IgD-negative memory B cell (primary cell): ENCODE results near the gene LMBR1. TPM values are rescaled to one million over a fixed set of nuclear protein-coding genes. Genes with fewer than 3 reads are reported as not detected.

ENCODE experiments used
- H3K27ac Mint-ChIP-seq, 3 donors: one replicate each; pipeline ENCODE4 v1.8.0; 2020 to 2022; ENCODE audit warnings: mild to moderate bottlenecking in 3 of 3, mixed read lengths in 3 of 3, moderate library complexity in 1 of 3
- H3K27me3 Mint-ChIP-seq: one replicate; pipeline ENCODE4 v1.8.0; 2021; ENCODE audit warnings: mixed read lengths
- H3K36me3 Mint-ChIP-seq: one replicate; pipeline ENCODE4 v1.8.0; 2020; ENCODE audit warnings: mild to moderate bottlenecking, mixed read lengths
- H3K4me1 Mint-ChIP-seq, 3 donors: one replicate each; pipeline ENCODE4 v1.8.0; 2020 to 2022; ENCODE audit warnings: mixed read lengths in 3 of 3, mild to moderate bottlenecking in 1 of 3
- H3K4me3 Mint-ChIP-seq, 4 donors: one replicate each; pipeline ENCODE4 v1.8.0; 2020 to 2022; ENCODE audit warnings: mild to moderate bottlenecking in 4 of 4, mixed read lengths in 4 of 4, moderate library complexity in 3 of 4
- H3K9me3 Mint-ChIP-seq, 3 donors: one replicate each; pipeline ENCODE4 v1.8.0; 2020 to 2021; ENCODE audit warnings: mixed read lengths in 3 of 3, mild to moderate bottlenecking in 1 of 3
- polyA plus RNA-seq: library from polyadenylated mRNA; unstranded; fragments of 300-500 nt; fragmentation: Illumina TruSeq; gene quantifications from one replicate; pipeline ENCODE4 v1.2.3, GENCODE V29; 2021

The LMBR1 gene
- polyA plus RNA-seq, 1 donor from 2014 or later = 29.2 TPM

DNA sequence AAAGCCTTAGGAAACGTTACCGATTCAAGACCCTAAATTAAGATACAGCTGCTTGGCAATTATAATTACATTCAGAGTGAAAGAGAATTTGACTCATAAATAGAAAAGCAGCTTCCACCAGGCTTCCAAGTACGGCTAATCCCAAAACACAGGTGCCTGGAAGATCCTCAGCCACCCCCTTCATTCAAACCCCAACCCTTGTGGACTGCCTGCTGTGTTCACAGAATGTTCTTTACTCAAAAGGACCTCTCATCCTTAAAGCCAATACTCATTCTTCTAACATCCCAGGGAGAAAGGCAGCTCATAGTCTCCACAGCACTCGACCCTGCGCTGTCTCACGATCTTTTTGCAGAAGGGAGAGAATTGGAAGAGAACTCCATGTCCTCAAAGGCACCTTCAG is 219.5 kb downstream of the LMBR1 start:
- Mint-ChIP-seq H3K27me3 (no peaks in the 10 kb centered on the region), H3K4me3 (no peak overlapping the region), H3K27ac (no peak overlapping the region), H3K9me3 (no peaks in the 10 kb centered on the region), H3K4me1 (peaks cover 0 to 2% (median 0%) of the 10 kb centered on the region in 3 donors), H3K36me3 (peaks cover 10% of the 10 kb centered on the region)

DNA sequence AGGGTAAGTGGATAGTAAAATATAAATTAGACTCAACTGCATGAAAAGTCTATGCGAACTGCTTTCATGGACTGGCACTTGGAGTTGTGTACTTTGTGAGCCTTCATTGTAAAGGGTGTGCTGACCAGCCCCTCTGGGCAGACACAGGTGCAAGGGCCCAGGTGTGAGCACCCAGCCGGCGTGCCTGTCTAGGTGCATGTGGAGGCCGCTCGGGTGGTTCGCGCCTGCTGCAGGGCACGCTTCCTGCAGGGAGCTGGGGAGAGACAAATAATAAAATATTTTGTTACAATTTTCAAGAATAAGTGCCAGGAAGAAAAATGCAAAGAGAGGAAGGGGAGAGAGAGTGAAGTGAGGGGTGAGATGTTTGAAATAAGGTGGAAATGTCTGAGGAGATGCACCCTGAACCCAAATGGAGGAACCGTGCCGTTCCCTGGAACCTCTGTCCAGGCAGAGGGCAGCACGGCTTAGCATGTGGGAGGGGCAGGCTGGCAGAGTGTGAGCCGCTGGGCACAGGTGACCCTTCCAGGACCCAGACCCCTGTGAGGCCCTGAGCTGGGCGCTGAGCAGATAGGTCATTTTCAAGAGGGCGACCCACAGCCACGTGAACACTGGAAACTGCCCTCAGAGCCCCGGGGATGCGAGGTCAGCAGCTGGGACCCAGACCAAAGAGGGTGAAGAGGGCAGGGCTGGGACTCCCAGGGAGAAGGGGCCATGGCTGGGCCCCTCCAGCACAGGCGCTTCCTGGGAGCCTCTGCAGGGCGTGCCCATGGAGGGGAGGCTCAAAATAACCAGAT is 223.8 kb downstream of the LMBR1 start:
- Mint-ChIP-seq H3K4me3 (no peak overlapping the region), H3K27me3 (no peaks in the 10 kb centered on the region), H3K4me1 (peaks cover 0 to 2% (median 0%) of the 10 kb centered on the region in 3 donors), H3K36me3 (peaks cover 5% of the 10 kb centered on the region), H3K9me3 (no peaks in the 10 kb centered on the region), H3K27ac (no peak overlapping the region)

GRCh38 chr7:156668130-156668741 is 224.7 kb downstream of the LMBR1 start:
- Mint-ChIP-seq H3K4me3 (no peak overlapping the region), H3K27ac (peak overlapping the region in 1 of 3 donors; percentile 85), H3K4me1 (peaks cover 0 to 2% (median 0%) of the 10 kb centered on the region in 3 donors)

GRCh38 chr7:156667110-156667426 is 225.9 kb downstream of the LMBR1 start:
- Mint-ChIP-seq H3K9me3 (no peaks in the 10 kb centered on the region), H3K36me3 (peaks cover 5% of the 10 kb centered on the region), H3K27ac (no peak overlapping the region), H3K4me3 (no peak overlapping the region), H3K4me1 (peaks cover 0 to 2% (median 0%) of the 10 kb centered on the region in 3 donors), H3K27me3 (no peaks in the 10 kb centered on the region)

More at GRCh38 chr7:156668130-156668741, 224.7 kb downstream of the LMBR1 start:
- Mint-ChIP-seq H3K9me3 (no peaks in the 10 kb centered on the region), H3K36me3 (peaks cover 5% of the 10 kb centered on the region), H3K27me3 (no peaks in the 10 kb centered on the region)

DNA sequence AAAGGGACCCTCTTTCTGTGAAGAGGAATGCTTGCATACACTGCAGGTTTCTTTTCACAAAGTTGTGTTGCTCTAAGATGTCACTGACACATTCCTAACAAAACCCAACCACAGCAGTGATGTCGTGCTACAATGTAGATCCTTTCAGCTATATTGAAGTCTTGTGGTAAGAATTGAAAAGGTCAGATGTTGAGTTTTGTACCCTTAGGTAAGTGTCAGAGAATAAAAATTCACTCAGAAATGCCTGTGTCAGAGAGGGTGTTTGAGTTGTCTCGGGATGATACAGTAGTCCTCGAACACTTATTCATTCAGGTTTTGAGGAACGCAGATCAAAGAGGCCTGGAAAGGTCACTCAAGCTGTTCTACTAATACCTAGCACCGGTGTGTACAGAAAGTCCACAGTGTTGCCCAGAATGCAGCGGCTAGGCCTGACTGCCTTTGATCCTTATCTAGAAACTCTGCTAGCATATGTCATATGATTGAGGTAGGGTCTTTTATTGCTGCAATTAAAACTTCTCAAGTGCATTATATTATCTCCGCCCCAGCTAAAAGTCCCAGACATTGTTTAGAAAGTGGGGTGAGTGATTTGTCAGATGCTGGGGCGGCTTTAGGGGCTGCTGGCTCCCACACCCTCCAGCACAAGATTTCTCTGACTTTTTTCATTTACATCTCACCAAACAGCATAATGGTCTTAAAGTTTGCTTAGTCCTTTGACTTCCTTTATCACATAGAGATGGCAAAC is 226.4 kb downstream of the LMBR1 start:
- no peaks in the 10 kb centered on the region for H3K9me3 Mint-ChIP-seq
- no peak overlapping the region for H3K27ac Mint-ChIP-seq
- peaks cover 5% of the 10 kb centered on the region for H3K36me3 Mint-ChIP-seq
- H3K4me1 Mint-ChIP-seq = peaks cover 0 to 2% (median 0%) of the 10 kb centered on the region in 3 donors
- no peak overlapping the region for H3K4me3 Mint-ChIP-seq
- no peaks in the 10 kb centered on the region for H3K27me3 Mint-ChIP-seq

- peak overlapping the region in 1 of 3 donors; percentile 44 for H3K27ac Mint-ChIP-seq
- H3K9me3 Mint-ChIP-seq = no peaks in the 10 kb centered on the region
- H3K27me3 Mint-ChIP-seq = no peaks in the 10 kb centered on the region
- no peaks in the 10 kb centered on the region for H3K4me1 Mint-ChIP-seq
- peaks cover 2% of the 10 kb centered on the region for H3K36me3 Mint-ChIP-seq
- no peak overlapping the region for H3K4me3 Mint-ChIP-seq
Measured at GRCh38 chr7:156665101-156665500, 227.9 kb downstream of the LMBR1 start.

- no peak overlapping the region for H3K27ac Mint-ChIP-seq
- H3K36me3 Mint-ChIP-seq = no peaks in the 10 kb centered on the region
- H3K4me1 Mint-ChIP-seq = no peaks in the 10 kb centered on the region
- H3K9me3 Mint-ChIP-seq = no peaks in the 10 kb centered on the region
- no peak overlapping the region for H3K4me3 Mint-ChIP-seq
- peaks cover 3% of the 10 kb centered on the region for H3K27me3 Mint-ChIP-seq
Measured at GRCh38 chr7:156662277-156662676, 230.7 kb downstream of the LMBR1 start.

GRCh38 chr7:156661637-156662036 is 231.3 kb downstream of the LMBR1 start:
- no peaks in the 10 kb centered on the region for H3K36me3 Mint-ChIP-seq
- H3K4me1 Mint-ChIP-seq = no peaks in the 10 kb centered on the region
- no peaks in the 10 kb centered on the region for H3K9me3 Mint-ChIP-seq
- H3K27ac Mint-ChIP-seq = no peak overlapping the region
- H3K27me3 Mint-ChIP-seq = peaks cover 3% of the 10 kb centered on the region
- no peak overlapping the region for H3K4me3 Mint-ChIP-seq

DNA sequence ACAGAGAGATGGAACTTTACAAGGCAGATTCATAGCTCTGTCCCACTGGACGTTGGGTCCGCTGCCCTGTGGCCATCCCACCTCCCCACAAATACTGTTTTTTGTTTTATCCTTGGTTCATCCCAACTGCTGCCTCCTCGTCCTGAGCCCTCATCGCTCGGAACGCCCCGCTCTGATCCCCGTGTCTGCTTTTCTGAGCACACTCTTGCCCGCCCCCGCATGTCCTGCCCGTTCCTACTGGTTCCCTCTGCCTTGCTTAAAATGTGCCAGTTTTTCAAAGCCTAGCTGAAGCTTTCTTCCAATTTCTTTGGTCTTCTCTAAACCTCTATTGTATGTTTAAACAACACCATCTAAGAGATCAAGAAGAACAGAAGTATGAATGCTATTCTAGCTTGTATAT is 233.0 kb downstream of the LMBR1 start:
- Mint-ChIP-seq H3K4me1 (no peaks in the 10 kb centered on the region), H3K27ac (no peak overlapping the region), H3K36me3 (no peaks in the 10 kb centered on the region), H3K9me3 (no peaks in the 10 kb centered on the region), H3K4me3 (no peak overlapping the region), H3K27me3 (peaks cover 3% of the 10 kb centered on the region)

DNA sequence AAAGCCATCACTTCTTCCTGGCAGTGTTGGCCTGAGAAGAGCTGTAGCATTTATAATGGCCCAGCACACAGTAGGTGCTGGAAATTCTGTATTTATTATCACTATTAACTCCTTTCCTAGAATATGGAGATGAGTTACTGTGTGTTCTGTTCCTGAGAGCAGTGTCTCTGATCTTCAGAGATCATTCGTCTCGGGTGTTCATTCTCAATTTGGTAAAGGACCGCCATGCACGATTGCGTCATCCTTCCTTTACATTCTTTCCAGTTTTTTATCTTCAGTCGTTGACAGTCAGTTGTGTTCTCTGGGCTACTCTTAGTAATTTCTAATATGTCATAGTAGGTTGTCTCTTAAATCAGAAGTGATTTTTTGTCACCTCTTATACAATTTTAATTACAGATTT is 233.8 kb downstream of the LMBR1 start:
- Mint-ChIP-seq H3K4me3 (no peak overlapping the region), H3K36me3 (no peaks in the 10 kb centered on the region), H3K4me1 (no peaks in the 10 kb centered on the region), H3K9me3 (no peaks in the 10 kb centered on the region), H3K27me3 (peaks cover 3% of the 10 kb centered on the region), H3K27ac (no peak overlapping the region)

DNA sequence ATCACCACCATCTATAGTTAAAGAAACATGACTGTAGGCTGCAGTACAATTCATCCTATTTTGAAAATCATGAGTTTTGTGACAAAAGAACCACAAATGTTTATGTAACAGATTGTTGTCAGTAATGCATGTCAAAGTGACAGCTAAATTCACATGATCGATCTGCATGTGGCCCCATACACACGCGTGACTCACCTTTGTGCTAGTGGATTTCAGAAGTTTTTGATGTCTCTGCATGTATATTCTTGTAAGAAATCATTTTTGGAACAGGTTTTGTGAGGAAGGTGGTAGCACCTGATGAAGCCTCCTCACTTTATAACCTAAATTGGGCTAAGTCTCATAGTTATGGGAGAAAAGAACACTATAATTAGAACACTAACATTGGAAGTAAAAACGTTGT is 235.3 kb downstream of the LMBR1 start:
- Mint-ChIP-seq H3K4me1 (no peaks in the 10 kb centered on the region), H3K4me3 (no peak overlapping the region), H3K36me3 (no peaks in the 10 kb centered on the region), H3K27me3 (peaks cover 5% of the 10 kb centered on the region), H3K9me3 (no peaks in the 10 kb centered on the region), H3K27ac (no peak overlapping the region)

GRCh38 chr7:156656598-156656997 is 236.4 kb downstream of the LMBR1 start:
- H3K4me3 Mint-ChIP-seq = no peak overlapping the region
- H3K9me3 Mint-ChIP-seq = no peaks in the 10 kb centered on the region
- no peak overlapping the region for H3K27ac Mint-ChIP-seq
- H3K36me3 Mint-ChIP-seq = peaks cover 3% of the 10 kb centered on the region
- H3K4me1 Mint-ChIP-seq = no peaks in the 10 kb centered on the region
- peaks cover 11% of the 10 kb centered on the region for H3K27me3 Mint-ChIP-seq

- Mint-ChIP-seq H3K27ac (no peak overlapping the region), H3K36me3 (peaks cover 3% of the 10 kb centered on the region), H3K4me3 (no peak overlapping the region)
Measured at GRCh38 chr7:156655983-156656382, 237.0 kb downstream of the LMBR1 start.

DNA sequence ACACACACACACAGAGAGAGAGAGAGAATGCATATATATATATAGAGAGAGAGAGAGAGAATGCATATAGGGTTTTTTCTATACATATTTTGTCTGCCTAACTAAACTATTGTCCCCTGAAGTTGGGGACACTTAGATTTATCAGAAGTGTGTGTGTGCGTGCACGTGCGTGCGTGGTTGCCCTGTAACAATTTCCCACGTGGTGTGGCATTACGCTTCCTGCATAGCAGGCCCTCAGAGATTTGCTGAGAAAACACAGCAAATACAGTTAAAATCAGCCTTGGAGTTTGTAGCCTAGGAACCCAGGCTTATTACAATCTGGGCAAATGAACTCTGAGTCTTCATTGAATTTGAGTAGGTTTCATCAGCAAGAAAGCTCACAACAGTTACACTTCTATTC is 237.7 kb downstream of the LMBR1 start:
- Mint-ChIP-seq H3K27ac (no peak overlapping the region), H3K36me3 (peaks cover 3% of the 10 kb centered on the region), H3K27me3 (peaks cover 12% of the 10 kb centered on the region), H3K4me3 (no peak overlapping the region), H3K4me1 (no peaks in the 10 kb centered on the region), H3K9me3 (no peaks in the 10 kb centered on the region)

More at GRCh38 chr7:156655983-156656382, 237.0 kb downstream of the LMBR1 start:
- no peaks in the 10 kb centered on the region for H3K4me1 Mint-ChIP-seq
- no peaks in the 10 kb centered on the region for H3K9me3 Mint-ChIP-seq
- H3K27me3 Mint-ChIP-seq = peaks cover 11% of the 10 kb centered on the region

GRCh38 chr7:156654511-156655234 is 238.3 kb downstream of the LMBR1 start:
- no peaks in the 10 kb centered on the region for H3K4me1 Mint-ChIP-seq
- peaks cover 16% of the 10 kb centered on the region for H3K27me3 Mint-ChIP-seq
- H3K27ac Mint-ChIP-seq = no peak overlapping the region
- no peak overlapping the region for H3K4me3 Mint-ChIP-seq
- peaks cover 3% of the 10 kb centered on the region for H3K36me3 Mint-ChIP-seq
- H3K9me3 Mint-ChIP-seq = no peaks in the 10 kb centered on the region
